HG03520 (cell line): ENCODE results near the gene THSD7B.
"Not testable (repeated sequence)": the region's sequence is repeated elsewhere in the genome, so short reads cannot be mapped to it uniquely, and the experiment has no call there.

Source experiments
- ATAC-seq: cut with Tn5 transposase; IDR thresholded peaks from one replicate; pipeline ENCODE4 v1.9.1; 2021; ENCODE audit warnings: mild to moderate bottlenecking, moderate library complexity; ENCODE audit not compliant: unreplicated experiment

THSD7B gene

DNA sequence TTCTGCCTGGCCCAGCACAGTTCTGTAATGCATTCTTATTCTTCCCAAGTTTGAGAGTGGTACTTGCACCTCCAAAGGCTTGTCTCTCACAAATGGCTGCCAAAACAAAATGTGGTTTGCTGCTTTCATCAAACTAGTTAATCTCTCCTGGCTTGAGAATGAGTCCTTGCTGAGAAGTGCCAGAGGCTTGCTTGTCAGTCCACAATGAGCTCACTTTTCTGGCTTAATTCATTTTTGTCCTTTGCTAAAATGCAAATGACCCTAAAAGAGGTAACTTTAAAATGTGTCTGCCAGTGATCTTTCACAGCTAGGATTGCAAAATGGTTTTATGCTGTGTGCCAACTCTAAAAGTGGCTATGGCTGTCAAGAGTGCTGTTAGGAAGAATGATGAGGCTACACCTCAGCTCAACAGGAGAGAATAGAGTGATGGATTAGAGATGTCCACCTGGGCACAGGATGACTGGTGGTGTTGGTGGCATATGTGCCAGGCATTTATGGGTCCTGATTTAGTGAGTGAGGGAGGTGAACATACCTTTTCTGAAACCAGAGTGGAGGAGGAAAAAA is 907.7 kb downstream of the THSD7B start:
- ATAC-seq: no peak

DNA sequence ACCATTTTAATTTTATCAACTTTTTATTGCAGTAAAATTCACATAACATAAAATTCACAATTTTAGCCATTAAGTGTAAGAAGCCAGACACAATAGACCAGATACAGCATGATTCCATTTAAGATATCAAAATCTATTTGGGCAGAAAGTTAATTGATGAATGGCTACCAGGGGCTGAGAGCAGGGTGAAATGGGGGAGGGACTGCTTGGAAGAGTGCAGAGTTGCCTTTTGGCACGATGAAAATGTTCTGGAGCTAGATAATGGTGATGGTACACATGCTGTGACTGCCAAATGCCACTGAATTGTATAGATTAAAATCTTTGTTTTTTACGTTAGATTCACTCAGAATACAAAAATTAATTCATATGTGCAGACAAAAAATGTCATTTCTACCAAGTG is 909.6 kb downstream of the THSD7B start:
- no peak for ATAC-seq

DNA sequence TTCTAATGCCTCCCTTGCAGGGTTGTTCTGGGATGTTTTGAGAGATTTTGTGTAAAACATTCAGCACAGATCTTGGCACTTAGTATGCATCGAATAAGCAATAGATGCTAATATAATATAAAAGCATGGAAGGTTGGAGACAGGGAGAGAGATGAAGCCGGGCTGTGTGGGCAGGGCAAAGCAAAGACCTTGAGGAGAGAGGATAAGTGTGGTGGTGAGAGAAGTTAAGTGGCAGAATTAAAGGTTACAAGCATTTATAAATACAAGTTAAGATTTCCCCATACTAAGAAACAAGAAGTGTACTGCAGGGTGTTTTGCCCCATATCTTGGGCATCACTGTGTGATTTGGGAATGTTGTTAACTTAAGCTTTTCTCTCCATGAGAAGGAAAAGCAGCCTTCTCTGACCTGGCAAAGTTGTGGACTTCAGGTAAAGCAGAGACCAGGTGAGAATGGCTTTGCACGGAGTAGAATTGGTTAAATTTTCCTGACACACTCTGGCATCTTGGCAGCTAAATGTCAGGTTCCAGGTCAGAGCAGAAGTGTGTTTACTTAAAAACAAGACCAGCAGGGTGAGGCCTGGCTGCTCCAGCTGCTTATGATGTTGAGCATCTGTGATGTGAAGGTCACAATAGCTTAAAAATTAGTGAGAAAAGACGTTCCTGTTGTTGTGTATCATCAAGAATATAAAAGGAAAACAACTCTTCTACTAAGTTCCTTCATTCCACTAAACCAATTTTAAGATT is 910.4 kb downstream of the THSD7B start:
- no peak for ATAC-seq

DNA sequence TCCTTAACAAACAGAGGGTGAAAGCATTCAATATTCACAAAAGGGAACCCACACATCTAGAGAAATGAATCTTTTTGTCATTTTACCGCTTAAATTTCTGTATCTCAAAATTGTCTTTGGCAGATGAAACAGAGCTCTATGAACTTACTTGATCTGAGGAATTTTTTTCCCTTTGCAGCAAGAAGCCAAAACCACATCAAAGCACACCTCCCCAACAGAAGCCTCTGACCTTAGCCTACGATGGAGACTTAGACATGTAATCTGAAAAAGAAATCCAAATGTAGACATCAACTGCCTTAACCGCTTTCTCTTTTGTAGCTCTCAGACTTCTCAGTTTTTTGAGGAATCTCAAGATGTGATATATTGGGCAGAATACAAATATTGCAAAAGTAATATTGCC is 911.0 kb downstream of the THSD7B start:
- no peak for ATAC-seq

DNA sequence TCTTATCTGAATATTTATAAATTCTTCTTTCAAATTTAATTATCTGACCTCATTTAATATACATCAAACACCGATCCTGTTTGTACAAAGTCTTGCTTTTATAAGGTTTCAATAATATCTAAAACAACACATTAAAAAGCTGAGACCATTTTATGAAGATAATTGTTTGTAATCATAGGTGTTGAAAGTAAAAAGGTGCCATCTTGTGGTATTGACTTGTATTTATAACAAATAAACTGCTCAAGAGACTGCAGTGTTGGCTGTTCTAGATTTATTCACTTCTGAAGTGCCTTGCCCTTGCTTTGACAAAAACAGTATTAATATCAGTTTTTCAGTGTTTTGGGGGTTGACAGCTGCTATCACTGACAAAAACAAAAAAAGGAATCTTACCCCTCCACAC is 912.1 kb downstream of the THSD7B start:
- ATAC-seq: no peak

DNA sequence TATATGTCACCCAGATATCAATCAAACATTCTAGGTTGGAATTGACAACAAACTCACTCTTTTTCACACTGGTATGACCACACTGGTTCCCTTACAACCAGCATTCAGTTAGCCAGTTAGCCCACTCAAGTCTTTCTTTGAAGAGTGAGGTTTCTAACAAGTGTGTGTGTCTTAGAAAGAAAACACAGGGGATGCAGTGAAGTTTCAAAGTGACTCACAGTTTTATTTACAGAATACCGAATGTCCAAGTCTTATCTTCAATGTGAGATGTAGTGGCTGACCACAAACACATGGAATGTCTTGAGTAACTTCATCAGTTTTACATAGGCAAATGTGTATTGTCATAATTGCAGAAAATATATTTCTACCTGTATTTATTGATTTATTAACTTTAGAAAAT is 924.2 kb downstream of the THSD7B start:
- no peak for ATAC-seq

DNA sequence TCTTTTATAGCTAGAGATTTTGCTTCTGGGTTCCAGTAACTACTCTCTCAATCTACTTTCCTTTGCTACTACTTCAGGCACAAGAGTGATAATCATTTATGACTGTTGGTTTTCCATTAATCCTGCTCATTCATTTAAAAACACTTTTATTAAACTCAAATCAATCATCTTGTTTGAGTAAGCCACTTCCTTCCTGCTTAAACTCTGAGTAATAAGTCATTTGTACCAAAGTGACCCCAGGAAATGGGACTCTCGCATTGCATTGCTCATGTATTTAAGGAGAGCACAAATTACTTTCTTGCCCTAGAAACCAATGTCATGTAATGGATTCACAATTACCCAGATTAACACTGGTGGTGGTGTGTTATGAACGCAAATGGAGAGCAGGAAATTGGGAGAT is 928.2 kb downstream of the THSD7B start:
- ATAC-seq: no peak

DNA sequence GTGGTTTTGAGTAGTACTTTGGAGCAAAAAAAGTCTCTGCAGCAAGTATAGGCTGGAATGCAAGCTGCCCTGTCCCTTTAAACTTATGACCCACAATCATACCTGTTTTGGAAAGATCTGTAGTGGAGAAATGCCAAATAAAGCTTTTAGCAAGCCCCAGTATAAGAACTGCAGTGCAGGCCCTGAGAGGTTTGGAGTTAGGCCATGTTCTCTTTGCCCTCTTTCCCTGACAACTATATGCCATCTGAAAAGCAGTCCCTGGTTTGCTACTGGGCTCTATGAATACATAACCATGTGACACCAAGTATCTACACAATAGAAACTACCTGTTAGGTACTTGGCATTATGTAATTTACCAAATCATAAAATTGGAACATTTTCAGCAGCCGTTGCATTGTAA is 931.6 kb downstream of the THSD7B start:
- no peak for ATAC-seq

DNA sequence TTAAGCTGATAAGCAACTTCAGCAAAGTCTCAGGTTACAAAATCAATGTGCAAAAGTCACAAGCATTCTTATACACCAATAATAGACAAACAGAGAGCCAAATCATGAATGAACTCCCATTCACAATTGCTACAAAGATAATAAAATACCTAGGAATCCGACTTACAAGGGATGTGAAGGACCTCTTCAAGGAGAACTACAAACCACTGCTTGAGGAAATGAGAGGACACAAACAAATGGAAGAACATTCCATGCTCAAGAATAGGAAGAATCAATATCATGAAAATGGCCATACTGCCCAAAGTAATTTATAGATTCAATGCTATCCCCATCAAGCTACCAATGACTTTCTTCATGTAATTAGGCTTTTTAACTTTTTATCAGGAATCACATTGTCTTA is 934.9 kb downstream of the THSD7B start:
- ATAC-seq: not testable (repeated sequence)

DNA sequence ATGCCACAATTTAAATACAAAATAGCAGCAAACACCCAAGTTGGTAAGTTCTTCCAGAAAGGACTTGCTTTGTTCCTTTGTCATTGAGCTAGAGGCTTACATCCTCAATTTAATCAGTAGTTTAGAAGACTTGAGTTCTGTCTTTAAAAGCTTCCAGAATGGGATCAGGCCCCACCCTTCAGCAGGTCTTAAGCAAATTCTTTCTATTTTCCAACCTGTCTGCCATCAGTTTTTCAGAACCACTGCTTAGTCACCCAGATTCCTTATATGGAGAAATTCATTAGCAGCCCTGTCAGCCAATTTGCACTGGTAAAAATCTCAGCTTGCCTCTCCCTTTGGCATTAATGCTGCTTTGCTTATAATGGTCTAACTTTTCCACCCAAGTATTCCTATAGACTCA is 935.3 kb downstream of the THSD7B start:
- ATAC-seq: no peak

DNA sequence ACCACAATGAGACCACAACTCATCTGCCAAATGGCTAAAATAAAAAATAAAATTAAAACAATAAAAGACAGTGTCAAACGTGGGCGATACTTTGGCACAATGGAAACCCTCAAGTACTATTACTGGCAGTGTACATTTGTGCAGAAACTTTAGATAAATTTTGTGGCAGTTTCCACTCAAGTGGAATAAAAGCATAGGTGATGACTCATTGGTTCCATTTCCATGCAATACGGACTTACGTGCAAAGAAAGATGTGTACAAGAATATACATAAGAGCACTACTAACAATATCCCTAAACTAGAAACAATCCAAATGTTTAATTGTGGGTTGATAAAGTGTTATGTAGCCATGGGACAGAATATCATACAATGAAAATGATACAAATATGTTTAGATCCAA is 940.0 kb downstream of the THSD7B start:
- ATAC-seq: no peak

DNA sequence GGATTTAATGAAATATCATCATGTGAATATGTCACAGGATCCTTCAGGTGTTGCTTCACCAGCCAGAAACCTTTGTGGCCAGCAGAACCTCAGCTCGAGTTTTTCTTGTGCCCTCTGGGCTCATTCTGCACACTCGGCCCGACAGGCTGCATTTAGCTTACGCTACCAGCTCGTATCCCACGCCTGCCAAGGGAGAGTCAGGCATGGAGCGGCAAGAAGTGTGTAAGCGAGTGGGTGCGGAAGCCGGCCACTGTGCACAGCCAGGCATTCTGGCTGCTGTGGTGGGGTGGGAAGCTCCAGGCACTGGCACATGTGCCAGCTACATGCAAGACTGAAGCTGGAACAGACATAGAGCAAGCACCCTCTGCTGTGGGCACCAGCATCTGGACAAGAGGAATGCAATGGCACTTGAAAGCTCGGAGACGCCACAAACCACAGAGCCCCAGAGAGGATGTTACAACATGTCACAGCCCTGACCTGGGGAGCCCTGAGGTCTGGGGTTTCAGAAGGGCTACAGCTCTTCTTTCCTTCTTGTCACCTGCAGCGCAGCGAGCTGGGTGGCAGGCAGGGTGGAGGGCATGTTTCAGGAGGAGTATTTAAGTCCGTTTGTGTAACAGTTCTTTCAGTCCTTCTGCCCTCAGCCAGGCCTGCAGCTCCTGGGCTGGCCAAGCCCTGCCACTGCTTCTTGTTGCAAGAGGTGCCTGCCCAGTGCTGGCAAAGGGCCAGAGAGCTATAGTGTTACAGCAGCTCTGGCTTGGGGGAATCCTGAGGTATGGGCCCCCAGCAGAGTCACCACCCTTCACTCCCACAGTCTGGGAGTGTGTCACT is 941.7 kb downstream of the THSD7B start:
- ATAC-seq: no peak

DNA sequence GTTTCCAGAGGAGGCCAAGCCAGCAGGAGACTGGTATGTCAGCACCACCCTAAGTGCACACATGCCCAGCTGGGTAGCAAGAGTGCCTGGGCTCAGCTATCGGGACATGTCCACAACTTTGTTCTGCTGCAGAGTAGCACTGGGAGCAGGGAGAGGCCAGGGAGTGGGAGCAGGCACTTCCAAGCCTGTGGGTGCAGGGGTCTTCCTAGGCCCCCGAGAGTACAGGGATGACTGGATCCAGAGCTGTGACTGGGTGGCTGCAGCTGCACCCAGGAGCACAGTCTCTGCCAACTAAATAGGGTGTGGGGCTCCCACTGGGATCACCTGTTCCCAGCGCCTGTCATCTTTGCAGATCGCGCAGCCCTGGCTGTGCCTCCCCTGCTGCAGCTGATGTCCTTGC is 943.0 kb downstream of the THSD7B start:
- no peak for ATAC-seq

DNA sequence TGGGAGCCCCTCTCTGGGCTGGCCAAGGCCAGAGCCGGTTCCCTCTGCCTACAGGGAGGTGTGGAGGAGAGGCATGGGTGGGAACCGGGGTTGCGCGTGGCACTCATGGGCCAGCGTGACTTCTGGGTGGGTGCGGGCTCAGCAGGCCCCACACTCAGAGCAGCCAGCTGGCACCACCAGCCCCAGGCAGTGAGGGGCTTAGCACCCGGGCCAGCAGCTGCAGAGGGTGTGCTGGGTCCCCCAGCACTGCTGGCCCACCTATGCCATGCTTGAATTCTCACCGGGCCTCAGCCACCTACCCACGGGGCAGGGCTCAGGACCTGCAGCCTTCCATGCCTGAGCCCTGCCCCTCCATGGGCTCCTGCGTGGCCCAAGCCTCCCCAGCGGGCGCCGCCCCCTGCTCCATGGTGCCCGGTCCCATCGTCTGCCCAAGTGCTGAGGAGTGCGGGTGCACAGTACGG is 950.4 kb downstream of the THSD7B start:
- ATAC-seq: no peak

DNA sequence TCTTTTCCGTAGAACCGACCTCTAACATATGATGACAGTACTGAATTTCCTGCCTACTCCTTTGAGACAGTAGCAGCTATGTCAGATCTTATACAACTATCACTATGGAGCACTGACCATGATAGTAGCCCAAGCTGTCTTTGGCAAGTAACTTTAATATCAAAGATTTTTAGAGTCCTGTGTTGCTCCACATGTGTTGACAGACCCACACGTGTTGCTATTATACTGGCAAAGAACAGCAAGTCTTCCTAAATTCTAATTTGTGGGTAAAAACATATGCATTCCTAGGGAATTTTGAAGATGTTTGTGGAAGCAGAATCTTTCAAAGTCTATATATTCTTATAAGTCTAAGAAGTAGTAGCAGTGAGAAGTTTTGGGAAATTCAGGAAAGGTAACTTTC is 953.4 kb downstream of the THSD7B start:
- ATAC-seq: no peak

DNA sequence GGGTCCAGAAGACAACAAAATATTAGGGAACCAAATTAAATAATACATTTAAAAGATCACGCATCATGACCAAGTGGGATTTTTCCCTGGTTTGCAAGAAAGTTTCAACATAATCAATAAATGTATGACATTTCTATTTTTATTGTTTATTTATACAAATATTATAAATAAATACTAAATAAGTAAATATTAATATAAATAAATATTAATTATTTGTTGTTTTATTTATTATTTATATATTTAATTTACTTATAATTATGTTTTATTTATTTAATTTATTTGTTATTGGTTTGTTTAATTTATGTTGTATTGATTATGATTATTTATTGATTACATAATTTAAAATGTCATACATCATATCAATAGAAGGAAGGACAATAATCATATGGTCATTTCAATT is 956.4 kb downstream of the THSD7B start:
- no peak for ATAC-seq

DNA sequence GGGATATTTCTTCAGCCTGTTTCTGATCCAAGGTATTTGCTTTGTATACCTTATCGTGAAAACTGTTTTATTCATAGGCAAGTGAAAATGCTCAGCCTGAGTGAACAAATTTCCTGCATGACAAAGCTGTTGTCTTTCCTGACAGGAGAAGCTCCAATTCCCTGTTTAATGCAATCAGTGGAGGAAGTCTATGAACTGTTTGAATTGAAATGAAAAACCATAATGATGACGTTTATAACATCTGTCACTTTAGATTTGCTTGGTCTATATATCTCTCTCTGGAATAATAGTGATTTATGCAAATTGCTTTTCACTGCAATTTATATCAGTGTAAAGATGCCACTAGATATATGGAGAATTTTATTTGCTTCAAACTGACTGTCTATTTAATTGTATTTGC is 959.6 kb downstream of the THSD7B start:
- ATAC-seq: no peak
